Colon (tissue), 2 donors: Measurements from ENCODE around the gene MTG2.

ENCODE experiments used
- FAIRE-seq: peaks from 2 replicates; lab custom pipeline; 2012; peaks lifted over from hg19 to GRCh38; lab: Jason Lieb, UNC
- donor health status: control.
- donor health status: control.

The MTG2 gene

GRCh38 chr20:62186887-62187866 is 4.3 kb downstream of the MTG2 start:
- FAIRE-seq: no peak

- no peak for FAIRE-seq
These were observed 8.0 kb downstream of the MTG2 start for GRCh38 chr20:62190639-62191411.

- no peak for FAIRE-seq
These were observed 9.1 kb downstream of the MTG2 start for GRCh38 chr20:62191781-62192559.

GRCh38 chr20:62192635-62193034 is 9.8 kb downstream of the MTG2 start:
- no peak for FAIRE-seq

- no peak for FAIRE-seq
These were observed 10.5 kb downstream of the MTG2 start for GRCh38 chr20:62193079-62194025.

GRCh38 chr20:62195075-62195405 is 12.2 kb downstream of the MTG2 start:
- FAIRE-seq: no peak

- no peak for FAIRE-seq
These were observed 12.9 kb downstream of the MTG2 start for GRCh38 chr20:62195736-62196135.

- FAIRE-seq: no peak
These were observed 13.5 kb downstream of the MTG2 start for GRCh38 chr20:62196286-62196685.

GRCh38 chr20:62197311-62197710 is 14.5 kb downstream of the MTG2 start:
- no peak for FAIRE-seq

GRCh38 chr20:62197801-62198200 is 15.0 kb downstream of the MTG2 start:
- FAIRE-seq: no peak

- no peak for FAIRE-seq
These were observed 15.7 kb downstream of the MTG2 start for GRCh38 chr20:62198496-62198895.

- FAIRE-seq: no peak
These were observed 16.1 kb downstream of the MTG2 start for GRCh38 chr20:62198931-62199330.

GRCh38 chr20:62200491-62201172 is 17.8 kb downstream of the MTG2 start:
- no peak for FAIRE-seq

GRCh38 chr20:62201173-62202082 is 18.6 kb downstream of the MTG2 start:
- no peak for FAIRE-seq

- FAIRE-seq: no peak
These were observed 19.2 kb downstream of the MTG2 start for GRCh38 chr20:62202083-62202395.

- no peak for FAIRE-seq
These were observed 20.0 kb downstream of the MTG2 start for GRCh38 chr20:62202676-62203377.

GRCh38 chr20:62203378-62204030 is 20.7 kb downstream of the MTG2 start:
- no peak for FAIRE-seq

GRCh38 chr20:62205618-62206387 is 23.0 kb downstream of the MTG2 start:
- FAIRE-seq: no peak
